ENCODE results near the gene YPEL4.

The YPEL4 gene

GRCh38 chr11:57643802-57644201 is 5.9 kb downstream of the YPEL4 start:
- H3K9me3 ChIP-seq (ENCODE audit: control insufficient read depth, insufficient read depth, low read length) = no peaks in the 10 kb centered on the region
- no CpG with 5 or more reads among the region's 3 CpGs for WGBS (ENCODE audit: insufficient coverage, insufficient read length)
- H3K4me1 ChIP-seq (ENCODE audit: control insufficient read depth, insufficient read depth, low read length) = peaks cover 24% of the 10 kb centered on the region
- DNase-seq (ENCODE audit: low read depth, low spot score) = no peak
- H3K27me3 ChIP-seq (ENCODE audit: control insufficient read depth, insufficient read depth, low read length) = no peaks in the 10 kb centered on the region
- H3K4me3 ChIP-seq (ENCODE audit: low read length) = no peak overlapping the region
- H3K27ac ChIP-seq (ENCODE audit: low read length) = no peak overlapping the region
- H3K36me3 ChIP-seq (ENCODE audit: control insufficient read depth, insufficient read depth, low read length) = peaks cover 14% of the 10 kb centered on the region; the same call in 1 of the 2 replicates

GRCh38 chr11:57641011-57641807 is 8.5 kb downstream of the YPEL4 start:
- no CpG with 5 or more reads among the region's 7 CpGs for WGBS (ENCODE audit: insufficient coverage, insufficient read length)
- peaks cover 14% of the 10 kb centered on the region; the same call in 1 of the 2 replicates for H3K36me3 ChIP-seq (ENCODE audit: control insufficient read depth, insufficient read depth, low read length)
- no peak overlapping the region; the same call in 1 of the 2 replicates for H3K4me3 ChIP-seq (ENCODE audit: low read length)
- peaks cover 19% of the 10 kb centered on the region for H3K4me1 ChIP-seq (ENCODE audit: control insufficient read depth, insufficient read depth, low read length)
- no peak overlapping the region for H3K27ac ChIP-seq (ENCODE audit: low read length)
- DNase-seq (ENCODE audit: low read depth, low spot score) = no peak
- H3K9me3 ChIP-seq (ENCODE audit: control insufficient read depth, insufficient read depth, low read length) = no peaks in the 10 kb centered on the region
- no peaks in the 10 kb centered on the region for H3K27me3 ChIP-seq (ENCODE audit: control insufficient read depth, insufficient read depth, low read length)

- WGBS (ENCODE audit: insufficient coverage, insufficient read length) = no CpG with 5 or more reads among the region's 9 CpGs
- H3K4me3 ChIP-seq (ENCODE audit: low read length) = peak overlapping the region; percentile 48; the same call in 1 of the 2 replicates
- H3K27ac ChIP-seq (ENCODE audit: low read length) = peak overlapping the region; percentile 58
Measured at GRCh38 chr11:57640068-57640800, 9.5 kb downstream of the YPEL4 start.

GRCh38 chr11:57639321-57640067 is 10.2 kb downstream of the YPEL4 start:
- Histone ChIP-seq H3K9me3 (ENCODE audit: control insufficient read depth, insufficient read depth, low read length) (no peaks in the 10 kb centered on the region), H3K4me1 (ENCODE audit: control insufficient read depth, insufficient read depth, low read length) (peaks cover 13% of the 10 kb centered on the region), H3K27ac (ENCODE audit: low read length) (peak overlapping the region; percentile 58), H3K4me3 (ENCODE audit: low read length) (peak overlapping the region; percentile 87; the same call in 1 of the 2 replicates), H3K27me3 (ENCODE audit: control insufficient read depth, insufficient read depth, low read length) (no peaks in the 10 kb centered on the region), H3K36me3 (ENCODE audit: control insufficient read depth, insufficient read depth, low read length) (peaks cover 14% of the 10 kb centered on the region; the same call in 1 of the 2 replicates)
- no CpG with 5 or more reads among the region's 15 CpGs for WGBS (ENCODE audit: insufficient coverage, insufficient read length)
- peak; percentile 96 for DNase-seq (ENCODE audit: low read depth, low spot score)

More at GRCh38 chr11:57640068-57640800, 9.5 kb downstream of the YPEL4 start:
- Histone ChIP-seq H3K36me3 (ENCODE audit: control insufficient read depth, insufficient read depth, low read length) (peaks cover 14% of the 10 kb centered on the region; the same call in 1 of the 2 replicates), H3K4me1 (ENCODE audit: control insufficient read depth, insufficient read depth, low read length) (peaks cover 13% of the 10 kb centered on the region), H3K27me3 (ENCODE audit: control insufficient read depth, insufficient read depth, low read length) (no peaks in the 10 kb centered on the region), H3K9me3 (ENCODE audit: control insufficient read depth, insufficient read depth, low read length) (no peaks in the 10 kb centered on the region)
- DNase-seq (ENCODE audit: low read depth, low spot score) = no peak

GRCh38 chr11:57638811-57639320 is 10.8 kb downstream of the YPEL4 start:
- H3K27ac ChIP-seq (ENCODE audit: low read length) = no peak overlapping the region
- WGBS (ENCODE audit: insufficient coverage, insufficient read length) = no CpG with 5 or more reads among the region's 19 CpGs
- DNase-seq (ENCODE audit: low read depth, low spot score) = no peak
- peaks cover 14% of the 10 kb centered on the region; the same call in 1 of the 2 replicates for H3K36me3 ChIP-seq (ENCODE audit: control insufficient read depth, insufficient read depth, low read length)
- H3K4me1 ChIP-seq (ENCODE audit: control insufficient read depth, insufficient read depth, low read length) = peaks cover 13% of the 10 kb centered on the region
- H3K4me3 ChIP-seq (ENCODE audit: low read length) = peak overlapping the region; percentile 87
- no peaks in the 10 kb centered on the region for H3K27me3 ChIP-seq (ENCODE audit: control insufficient read depth, insufficient read depth, low read length)
- H3K9me3 ChIP-seq (ENCODE audit: control insufficient read depth, insufficient read depth, low read length) = no peaks in the 10 kb centered on the region

- WGBS (ENCODE audit: insufficient coverage, insufficient read length) = no CpG with 5 or more reads among the region's 47 CpGs
- H3K27me3 ChIP-seq (ENCODE audit: control insufficient read depth, insufficient read depth, low read length) = no peaks in the 10 kb centered on the region
- DNase-seq (ENCODE audit: low read depth, low spot score) = no peak
- H3K4me1 ChIP-seq (ENCODE audit: control insufficient read depth, insufficient read depth, low read length) = peaks cover 13% of the 10 kb centered on the region
- peak overlapping the region; percentile 22 for H3K27ac ChIP-seq (ENCODE audit: low read length)
- peak overlapping the region; percentile 87 for H3K4me3 ChIP-seq (ENCODE audit: low read length)
- H3K36me3 ChIP-seq (ENCODE audit: control insufficient read depth, insufficient read depth, low read length) = peaks cover 14% of the 10 kb centered on the region; the same call in 1 of the 2 replicates
- no peaks in the 10 kb centered on the region for H3K9me3 ChIP-seq (ENCODE audit: control insufficient read depth, insufficient read depth, low read length)
Measured at GRCh38 chr11:57638005-57638781, 11.5 kb downstream of the YPEL4 start.

- Histone ChIP-seq H3K4me3 (ENCODE audit: low read length) (peak overlapping the region; percentile 13; the same call in 1 of the 2 replicates), H3K36me3 (ENCODE audit: control insufficient read depth, insufficient read depth, low read length) (peaks cover 14% of the 10 kb centered on the region; the same call in 1 of the 2 replicates), H3K27me3 (ENCODE audit: control insufficient read depth, insufficient read depth, low read length) (no peaks in the 10 kb centered on the region), H3K4me1 (ENCODE audit: control insufficient read depth, insufficient read depth, low read length) (peaks cover 12% of the 10 kb centered on the region), H3K27ac (ENCODE audit: low read length) (peak overlapping the region; percentile 22), H3K9me3 (ENCODE audit: control insufficient read depth, insufficient read depth, low read length) (no peaks in the 10 kb centered on the region)
- WGBS (ENCODE audit: insufficient coverage, insufficient read length) = no CpG with 5 or more reads among the region's 18 CpGs
- DNase-seq (ENCODE audit: low read depth, low spot score) = no peak
Measured at GRCh38 chr11:57637626-57638004, 12.1 kb downstream of the YPEL4 start.

GRCh38 chr11:57635246-57635645 is 14.5 kb downstream of the YPEL4 start:
- Histone ChIP-seq H3K36me3 (ENCODE audit: control insufficient read depth, insufficient read depth, low read length) (0 out of 2 replicates have a peak, but pooled peaks cover 3% of the 10 kb centered on the region), H3K4me1 (ENCODE audit: control insufficient read depth, insufficient read depth, low read length) (peaks cover 2% of the 10 kb centered on the region), H3K27me3 (ENCODE audit: control insufficient read depth, insufficient read depth, low read length) (no peaks in the 10 kb centered on the region), H3K9me3 (ENCODE audit: control insufficient read depth, insufficient read depth, low read length) (no peaks in the 10 kb centered on the region), H3K27ac (ENCODE audit: low read length) (no peak overlapping the region), H3K4me3 (ENCODE audit: low read length) (no peak overlapping the region)
- DNase-seq (ENCODE audit: low read depth, low spot score) = no peak
- WGBS (ENCODE audit: insufficient coverage, insufficient read length) = no CpG with 5 or more reads among the region's 8 CpGs

- H3K4me3 ChIP-seq (ENCODE audit: low read length) = no peak overlapping the region
- no peaks in the 10 kb centered on the region for H3K36me3 ChIP-seq (ENCODE audit: control insufficient read depth, insufficient read depth, low read length)
- no peaks in the 10 kb centered on the region for H3K9me3 ChIP-seq (ENCODE audit: control insufficient read depth, insufficient read depth, low read length)
- H3K4me1 ChIP-seq (ENCODE audit: control insufficient read depth, insufficient read depth, low read length) = peaks cover 2% of the 10 kb centered on the region
- no peak overlapping the region for H3K27ac ChIP-seq (ENCODE audit: low read length)
- no peak for DNase-seq (ENCODE audit: low read depth, low spot score)
- no peaks in the 10 kb centered on the region for H3K27me3 ChIP-seq (ENCODE audit: control insufficient read depth, insufficient read depth, low read length)
Measured at GRCh38 chr11:57634311-57634710, 15.4 kb downstream of the YPEL4 start.
